Body of pancreas (tissue), 4 donors: ENCODE measurements around the gene UQCC2. TPM values are rescaled to one million over a fixed set of nuclear protein-coding genes. Genes with fewer than 3 reads are reported as not detected.

Source experiments
- ATAC-seq: fragments of 150-250 bp; one replicate; pipeline ENCODE4 v1.9.1; 2016
- DNase-seq, 4 donors: peaks; one replicate each; pipeline ENCODE4 v3.0.0-alpha.2; 2019
- H3K27ac ChIP-seq, 4 donors: fragments of 200-600 bp; sonication (generic); 1 replicate in 3 of 4; 2 replicates in 1 of 4; pipeline versions ENCODE4 v1.5.1 to v1.6.1; 2016 to 2019; ENCODE audit warnings: mild to moderate bottlenecking in 1 of 4, mixed read lengths in 1 of 4, moderate library complexity in 1 of 4
- H3K27me3 ChIP-seq, 2 donors: fragments of 200-600 bp; sonication (generic); one replicate each; pipeline ENCODE4 v1.6.0; 2016; ENCODE audit warnings: mild to moderate bottlenecking in 1 of 2
- H3K36me3 ChIP-seq, 2 donors: fragments of 200-600 bp; sonication (generic); replicated peaks in 1 of 2; 2 replicates each; pipeline ENCODE4 v1.5.1; 2016; ENCODE audit warnings: low read depth in 2 of 2; ENCODE audit not compliant: insufficient read depth in 1 of 2
- H3K4me1 ChIP-seq: fragments of 200-600 bp; sonication (generic); one replicate; pipeline ENCODE4 v1.6.0; 2016
- H3K4me3 ChIP-seq, 2 donors: fragments of 200-600 bp; sonication (generic); 1 replicate in 1 of 2; 2 replicates in 1 of 2; pipeline ENCODE4 v1.5.1; 2016 to 2019
- H3K9me3 ChIP-seq, 3 donors: fragments of 200-600 bp; sonication (generic); 1 replicate in 2 of 3; 2 replicates in 1 of 3; pipeline ENCODE4 v1.5.1; 2016
- POLR2A ChIP-seq, 3 donors: fragments of 450-650 bp; IDR thresholded peaks; one replicate each; pipeline ENCODE4 v1.6.1; 2016; ENCODE audit warnings: antibody characterized with exemption in 3 of 3, mild to moderate bottlenecking in 2 of 3
- WGBS, 2 donors: methylation state at CpG; one replicate each; pipeline ENCODE4 v1.1.5; 2017; 5-methylcytosine and 5-hydroxymethylcytosine counted together
- intact Hi-C: fragments of 100-400 bp; cut with DNase I; formaldehyde crosslinking; loops from one replicate; pipeline ENCODE4 v1.15.1; 2023
- total RNA-seq, 2 donors: library from RNA; depleted of rRNA; stranded (reverse); fragments of >200 nt; gene quantifications; one replicate each; pipeline ENCODE4 v1.1.0, GENCODE V29; 2016
- TF ChIP-seq, protein P1 (sequence below), 7 experiments: fragments of 450-650 bp in 4 of 7; fragments of 200-600 bp in 3 of 7; sonication (generic) in 3 of 7; IDR thresholded peaks; one replicate each; pipeline ENCODE4 v1.5.1; 2016 to 2019; ENCODE audit warnings: antibody characterized with exemption in 7 of 7

Gene UQCC2
- total RNA-seq, 2 donors from 2014 or later: 4.0 to 17.6 TPM

DNA sequence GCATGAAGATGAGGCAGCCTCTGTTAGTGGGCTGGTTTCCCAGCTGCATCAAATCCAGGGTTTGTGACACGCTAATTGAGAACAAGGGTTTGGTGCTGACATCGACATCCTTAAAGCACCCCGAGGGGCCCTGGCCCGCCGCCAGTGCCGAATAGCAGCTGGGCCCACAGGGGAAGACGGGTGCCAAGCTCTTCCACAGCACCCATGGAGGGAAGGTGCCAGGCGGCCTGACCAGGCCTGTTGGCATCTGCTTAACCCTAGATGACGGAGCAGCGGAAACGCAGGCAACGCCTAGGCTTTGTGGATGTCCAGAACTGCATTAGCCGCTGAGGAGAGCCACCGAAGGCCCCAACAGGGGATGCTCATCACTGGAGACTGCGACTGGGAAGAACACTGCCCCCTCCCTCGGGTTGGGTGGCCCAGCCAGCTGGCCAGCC lies 16.0 kb downstream of the UQCC2 start:
- Histone ChIP-seq H3K36me3 (peaks cover 0 to 2% of the 10 kb centered on the region in 2 donors), H3K4me1 (peaks cover 8% of the 10 kb centered on the region), H3K9me3 (no peaks in the 10 kb centered on the region), H3K27me3 (no peaks in the 10 kb centered on the region), H3K27ac (no peak overlapping the region), H3K4me3 (no peak overlapping the region)
- DNase-seq: no peak
- TF ChIP-seq, protein P1, sequence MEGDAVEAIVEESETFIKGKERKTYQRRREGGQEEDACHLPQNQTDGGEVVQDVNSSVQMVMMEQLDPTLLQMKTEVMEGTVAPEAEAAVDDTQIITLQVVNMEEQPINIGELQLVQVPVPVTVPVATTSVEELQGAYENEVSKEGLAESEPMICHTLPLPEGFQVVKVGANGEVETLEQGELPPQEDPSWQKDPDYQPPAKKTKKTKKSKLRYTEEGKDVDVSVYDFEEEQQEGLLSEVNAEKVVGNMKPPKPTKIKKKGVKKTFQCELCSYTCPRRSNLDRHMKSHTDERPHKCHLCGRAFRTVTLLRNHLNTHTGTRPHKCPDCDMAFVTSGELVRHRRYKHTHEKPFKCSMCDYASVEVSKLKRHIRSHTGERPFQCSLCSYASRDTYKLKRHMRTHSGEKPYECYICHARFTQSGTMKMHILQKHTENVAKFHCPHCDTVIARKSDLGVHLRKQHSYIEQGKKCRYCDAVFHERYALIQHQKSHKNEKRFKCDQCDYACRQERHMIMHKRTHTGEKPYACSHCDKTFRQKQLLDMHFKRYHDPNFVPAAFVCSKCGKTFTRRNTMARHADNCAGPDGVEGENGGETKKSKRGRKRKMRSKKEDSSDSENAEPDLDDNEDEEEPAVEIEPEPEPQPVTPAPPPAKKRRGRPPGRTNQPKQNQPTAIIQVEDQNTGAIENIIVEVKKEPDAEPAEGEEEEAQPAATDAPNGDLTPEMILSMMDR (IDR thresholded peaks at IDR 0.05): no peak
- ATAC-seq: no peak
- 86 to 90% methylated on average over 16 of the region's 16 CpGs for WGBS, 2 donors
- intact Hi-C loops: loop anchor here (5.0 to 10.0 kb wide), 2 partner anchors 61 to 113 kb away; partner anchors contain the start of gene BAK1

DNA sequence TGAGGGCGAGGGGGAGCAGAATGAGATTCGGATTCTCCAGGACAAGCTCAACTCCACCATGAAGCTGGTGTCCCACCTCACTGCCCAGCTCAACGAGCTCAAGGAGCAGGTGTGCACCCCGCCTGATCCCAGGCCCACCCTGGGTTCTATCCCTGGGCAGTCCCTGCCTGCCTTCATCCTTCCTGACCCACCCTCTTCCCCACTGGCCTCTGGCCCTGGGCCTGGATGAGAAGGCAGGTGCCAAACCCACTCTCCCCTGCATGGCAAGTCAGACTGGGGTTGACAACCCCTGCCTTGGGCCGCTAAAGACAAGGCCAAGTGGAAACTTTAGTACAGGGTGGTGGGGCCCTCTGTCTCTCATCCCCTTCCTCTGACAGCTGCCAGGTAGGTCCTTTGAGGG lies 16.5 kb downstream of the UQCC2 start:
- Histone ChIP-seq H3K27ac (peak overlapping the region in 1 of 4 donors; percentile 7), H3K36me3 (peaks cover 0 to 2% of the 10 kb centered on the region in 2 donors), H3K4me3 (no peak overlapping the region), H3K27me3 (no peaks in the 10 kb centered on the region), H3K4me1 (peaks cover 8% of the 10 kb centered on the region), H3K9me3 (no peaks in the 10 kb centered on the region)
- 87 to 95% methylated on average over 3 to 5 of the region's 5 CpGs for WGBS, 2 donors
- ATAC-seq (no peak), DNase-seq (no peak)
- intact Hi-C loops: loop anchor here (5.0 to 10.0 kb wide), 2 partner anchors 60 to 113 kb away; partner anchors contain the start of gene BAK1
- no peak for TF ChIP-seq POLR2A (IDR thresholded peaks at IDR 0.05)
- TF ChIP-seq, protein P1 (IDR thresholded peaks at IDR 0.05): no peak

DNA sequence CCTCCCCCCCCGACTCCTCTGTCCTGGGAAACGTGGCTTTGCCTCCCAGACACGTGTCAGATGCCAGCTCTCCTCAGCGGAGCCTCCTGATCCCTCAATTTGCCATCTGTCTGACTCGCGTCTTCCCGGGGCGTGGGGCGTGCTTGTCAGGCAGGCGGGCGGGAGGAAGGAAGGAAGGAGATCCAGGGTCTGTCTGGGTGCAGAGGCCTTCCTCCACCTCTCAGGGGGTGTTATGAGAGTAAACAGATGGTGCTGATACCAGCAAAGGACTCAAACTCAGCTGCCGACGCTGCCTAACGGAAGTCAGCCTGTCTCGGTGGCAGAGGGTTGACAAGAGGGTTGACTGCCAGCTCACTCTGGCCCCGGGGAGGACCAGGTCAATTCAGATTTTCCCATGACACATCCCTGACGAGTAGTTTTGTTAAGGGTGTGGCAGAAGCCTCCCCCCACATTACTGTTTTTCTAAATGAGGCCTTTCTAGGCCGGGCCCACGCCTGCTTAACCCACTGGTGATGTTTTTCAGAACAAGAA lies 17.0 kb downstream of the UQCC2 start:
- Histone ChIP-seq H3K4me3 (no peak overlapping the region), H3K36me3 (peaks cover 0 to 2% of the 10 kb centered on the region in 2 donors), H3K27me3 (no peaks in the 10 kb centered on the region), H3K27ac (peak overlapping the region in 1 of 4 donors; percentile 7), H3K9me3 (no peaks in the 10 kb centered on the region), H3K4me1 (peaks cover 8% of the 10 kb centered on the region)
- intact Hi-C loops: loop anchor here (10.0 kb wide), 1 partner anchor 60 kb away; no protein-coding TSS in a partner anchor
- 63 to 72% methylated on average over 16 to 19 of the region's 19 CpGs for WGBS, 2 donors
- TF ChIP-seq, protein P1 (IDR thresholded peaks at IDR 0.05): no peak
- TF ChIP-seq POLR2A (IDR thresholded peaks at IDR 0.05): no peak
- ATAC-seq: no peak
- DNase-seq: peak in 3 of 4 donors; percentile 22 to 36 (median 34)

DNA sequence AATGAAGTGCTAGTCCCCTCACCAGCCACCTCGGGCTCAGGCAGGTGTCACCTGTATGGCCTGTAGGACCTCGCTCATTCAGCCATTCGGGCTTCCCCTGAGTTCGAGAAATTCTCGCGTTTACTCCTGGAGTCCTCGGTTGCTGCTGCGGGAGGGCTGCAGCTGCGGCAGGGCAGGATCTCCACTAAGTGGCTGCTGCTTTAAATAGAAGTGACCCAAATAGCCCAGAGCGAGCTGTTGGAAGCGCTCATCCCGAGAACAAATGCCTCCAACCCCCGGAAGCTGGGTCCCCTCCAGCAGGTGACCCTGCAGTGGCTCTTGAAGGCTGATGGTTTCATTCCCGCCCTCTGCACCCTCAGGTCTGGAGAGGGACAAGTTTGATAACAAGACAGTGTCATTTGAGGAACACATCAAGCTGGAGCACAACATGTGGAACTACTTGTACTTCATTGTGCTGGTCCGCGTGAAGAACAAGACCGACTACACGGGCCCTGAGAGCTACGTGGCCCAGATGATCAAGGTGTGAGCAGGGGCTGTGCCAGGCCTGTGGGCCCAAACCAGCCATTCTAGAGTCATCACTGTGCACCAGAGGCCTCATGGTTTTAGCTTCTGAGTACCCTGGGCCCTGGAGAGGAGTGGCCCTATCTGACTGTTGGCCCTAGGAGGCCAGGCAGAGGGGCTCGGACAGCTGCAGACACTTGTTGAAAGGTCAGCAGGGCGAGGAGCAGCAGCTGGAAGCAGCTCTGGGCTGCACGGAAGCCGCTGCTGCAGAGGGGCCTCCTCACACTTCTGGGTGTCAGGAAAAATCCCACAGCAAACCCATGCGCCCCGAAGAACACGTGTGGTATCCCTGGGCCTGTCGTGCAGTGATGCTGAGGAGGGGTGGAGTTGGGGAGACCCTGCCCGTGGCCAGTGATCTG lies 18.1 kb downstream of the UQCC2 start:
- no peak for ATAC-seq
- DNase-seq: no peak
- no peaks in the 10 kb centered on the region for H3K27me3 ChIP-seq
- H3K27ac ChIP-seq: no peak overlapping the region
- TF ChIP-seq, protein P1 (IDR thresholded peaks at IDR 0.05): no peak
- TF ChIP-seq POLR2A (IDR thresholded peaks at IDR 0.05): no peak
- no peaks in the 10 kb centered on the region for H3K9me3 ChIP-seq
- H3K4me1 ChIP-seq: peaks cover 8% of the 10 kb centered on the region
- H3K36me3 ChIP-seq: peaks cover 0 to 2% of the 10 kb centered on the region in 2 donors
- intact Hi-C loops: loop anchor here (10.0 kb wide), 1 partner anchor 59 kb away; no protein-coding TSS in a partner anchor
- 79 to 81% methylated on average over 21 to 28 of the region's 28 CpGs for WGBS, 2 donors
- no peak overlapping the region for H3K4me3 ChIP-seq
